ENCODE data around the gene CYYR1. TPM values are rescaled to one million over a fixed set of nuclear protein-coding genes. Genes with fewer than 3 reads are reported as not detected.

The CYYR1 gene
- total and polyA plus RNA-seq, 4 experiments from 2014 or later, result not detected

- ChIA-PET POLR2A (ENCODE audit: partially characterized antibody) (no interaction called here), CTCF (ENCODE audit: partially characterized antibody) (no interaction called here)
- no peaks in the 10 kb centered on the region for H3K36me3 ChIP-seq (ENCODE audit: insufficient read depth, low read length)
- Mint-ChIP-seq H3K36me3 (no peaks in the 10 kb centered on the region), H3K4me3 (no peak overlapping the region), H3K27me3 (peaks cover 0 to 4% of the 10 kb centered on the region in 2 donors), H3K9me3 (peaks cover 0 to 3% (median 0%) of the 10 kb centered on the region in 8 donors), H3K4me1 (no peaks in the 10 kb centered on the region), H3K27ac (no peak overlapping the region)
- DNase-seq, result no peak
- intact Hi-C loops (cut with micrococcal nuclease), result no loop called here
- H3K4me3 ChIP-seq (ENCODE audit: low read length in 2 of 2), result no peak overlapping the region
- no peaks in the 10 kb centered on the region for H3K4me1 ChIP-seq (ENCODE audit: insufficient read depth, low read length)
- H3K9me3 ChIP-seq (ENCODE audit: control insufficient read depth in 1 of 2, low read length in 2 of 2), result no peaks in the 10 kb centered on the region
- H3K27me3 ChIP-seq (ENCODE audit: insufficient read depth, low read length), result no peaks in the 10 kb centered on the region
- no peak overlapping the region for H3K27ac ChIP-seq (ENCODE audit: low read depth, low read length)
Observed at GRCh38 chr21:26443291-26443690, 129.8 kb downstream of the CYYR1 start.

DNA sequence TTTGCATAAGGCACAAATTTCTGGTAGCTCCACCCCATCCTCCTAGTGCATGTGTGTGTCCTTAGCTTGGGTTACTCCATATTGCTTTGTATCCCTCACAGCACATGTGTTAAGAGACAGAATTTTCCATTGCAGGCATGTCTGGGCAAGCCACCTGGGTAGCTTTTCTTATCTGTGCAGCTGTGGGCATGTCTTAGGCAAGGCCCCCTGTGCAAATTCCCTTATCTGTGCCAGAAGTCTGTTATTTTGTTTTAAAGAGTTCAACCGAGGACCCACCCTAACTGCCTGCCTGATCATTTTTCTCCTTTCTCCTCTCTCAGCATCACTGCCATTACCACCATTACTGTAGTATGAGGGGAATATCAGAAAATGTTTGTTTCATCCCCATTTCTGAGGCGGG, 131.9 kb downstream of the CYYR1 start:
- H3K27ac Mint-ChIP-seq, result no peak overlapping the region
- no peaks in the 10 kb centered on the region for H3K4me1 Mint-ChIP-seq
- no peaks in the 10 kb centered on the region for H3K36me3 Mint-ChIP-seq
- peaks cover 3 to 4% of the 10 kb centered on the region in 2 donors for H3K27me3 Mint-ChIP-seq
- ChIA-PET POLR2A (ENCODE audit: partially characterized antibody) (no interaction called here), CTCF (ENCODE audit: partially characterized antibody) (no interaction called here)
- peaks cover 0 to 5% (median 0%) of the 10 kb centered on the region in 8 donors for H3K9me3 Mint-ChIP-seq
- no peaks in the 10 kb centered on the region for H3K27me3 ChIP-seq (ENCODE audit: insufficient read depth, low read length)
- H3K4me3 Mint-ChIP-seq, result no peak overlapping the region
- no peak for DNase-seq
- no peaks in the 10 kb centered on the region for H3K9me3 ChIP-seq (ENCODE audit: control insufficient read depth in 1 of 2, low read length in 2 of 2)
- intact Hi-C loops (cut with micrococcal nuclease), result no loop called here
- no peaks in the 10 kb centered on the region for H3K36me3 ChIP-seq (ENCODE audit: insufficient read depth, low read length)
- H3K4me3 ChIP-seq (ENCODE audit: low read length in 2 of 2), result no peak overlapping the region
- H3K4me1 ChIP-seq (ENCODE audit: insufficient read depth, low read length), result no peaks in the 10 kb centered on the region
- no peak overlapping the region for H3K27ac ChIP-seq (ENCODE audit: low read depth, low read length)

- Histone ChIP-seq H3K4me3 (ENCODE audit: low read length in 2 of 2) (no peak overlapping the region), H3K27me3 (ENCODE audit: insufficient read depth, low read length) (no peaks in the 10 kb centered on the region), H3K36me3 (ENCODE audit: insufficient read depth, low read length) (no peaks in the 10 kb centered on the region), H3K27ac (ENCODE audit: low read depth, low read length) (no peak overlapping the region), H3K4me1 (ENCODE audit: insufficient read depth, low read length) (no peaks in the 10 kb centered on the region), H3K9me3 (ENCODE audit: control insufficient read depth in 1 of 2, low read length in 2 of 2) (no peaks in the 10 kb centered on the region)
- no peak for DNase-seq
- no peak overlapping the region for H3K4me3 Mint-ChIP-seq
- intact Hi-C loops (cut with micrococcal nuclease), result no loop called here
- peaks cover 0 to 5% (median 0%) of the 10 kb centered on the region in 8 donors for H3K9me3 Mint-ChIP-seq
- H3K36me3 Mint-ChIP-seq, result no peaks in the 10 kb centered on the region
- CTCF ChIA-PET (ENCODE audit: partially characterized antibody), result no interaction called here
- no peak overlapping the region for H3K27ac Mint-ChIP-seq
- POLR2A ChIA-PET (ENCODE audit: partially characterized antibody), result no interaction called here
- no peaks in the 10 kb centered on the region for H3K4me1 Mint-ChIP-seq
- peaks cover 3 to 4% of the 10 kb centered on the region in 2 donors for H3K27me3 Mint-ChIP-seq
Observed at GRCh38 chr21:26438976-26439375, 134.1 kb downstream of the CYYR1 start.

- Histone ChIP-seq H3K36me3 (ENCODE audit: insufficient read depth, low read length) (no peaks in the 10 kb centered on the region), H3K9me3 (ENCODE audit: control insufficient read depth in 1 of 2, low read length in 2 of 2) (no peaks in the 10 kb centered on the region), H3K27ac (ENCODE audit: low read depth, low read length) (no peak overlapping the region), H3K4me3 (ENCODE audit: low read length in 2 of 2) (no peak overlapping the region), H3K27me3 (ENCODE audit: insufficient read depth, low read length) (no peaks in the 10 kb centered on the region), H3K4me1 (ENCODE audit: insufficient read depth, low read length) (no peaks in the 10 kb centered on the region)
- Mint-ChIP-seq H3K4me3 (no peak overlapping the region), H3K9me3 (peaks cover 0 to 5% (median 0%) of the 10 kb centered on the region in 8 donors), H3K36me3 (no peaks in the 10 kb centered on the region), H3K27ac (peak overlapping the region in 1 of 7 donors; percentile 2), H3K27me3 (peaks cover 3 to 4% of the 10 kb centered on the region in 2 donors), H3K4me1 (no peaks in the 10 kb centered on the region)
- no peak for DNase-seq
- POLR2A ChIA-PET (ENCODE audit: partially characterized antibody), result no interaction called here
- CTCF ChIA-PET (ENCODE audit: partially characterized antibody), result no interaction called here
- intact Hi-C loops (cut with micrococcal nuclease), result no loop called here
Observed at GRCh38 chr21:26437326-26438009, 135.6 kb downstream of the CYYR1 start.

- Histone ChIP-seq H3K36me3 (ENCODE audit: insufficient read depth, low read length) (no peaks in the 10 kb centered on the region), H3K4me1 (ENCODE audit: insufficient read depth, low read length) (no peaks in the 10 kb centered on the region), H3K27ac (ENCODE audit: low read depth, low read length) (no peak overlapping the region), H3K9me3 (ENCODE audit: control insufficient read depth in 1 of 2, low read length in 2 of 2) (no peaks in the 10 kb centered on the region), H3K4me3 (ENCODE audit: low read length in 2 of 2) (no peak overlapping the region), H3K27me3 (ENCODE audit: insufficient read depth, low read length) (no peaks in the 10 kb centered on the region)
- no peak for DNase-seq
- intact Hi-C loops (cut with micrococcal nuclease), result no loop called here
- Mint-ChIP-seq H3K27me3 (peaks cover 0 to 3% of the 10 kb centered on the region in 2 donors), H3K4me1 (no peaks in the 10 kb centered on the region), H3K27ac (no peak overlapping the region), H3K4me3 (no peak overlapping the region), H3K36me3 (no peaks in the 10 kb centered on the region), H3K9me3 (peaks cover 0 to 4% (median 0%) of the 10 kb centered on the region in 8 donors)
- ChIA-PET CTCF (ENCODE audit: partially characterized antibody) (no interaction called here), POLR2A (ENCODE audit: partially characterized antibody) (no interaction called here)
Observed at GRCh38 chr21:26433386-26433785, 139.7 kb downstream of the CYYR1 start.

DNA sequence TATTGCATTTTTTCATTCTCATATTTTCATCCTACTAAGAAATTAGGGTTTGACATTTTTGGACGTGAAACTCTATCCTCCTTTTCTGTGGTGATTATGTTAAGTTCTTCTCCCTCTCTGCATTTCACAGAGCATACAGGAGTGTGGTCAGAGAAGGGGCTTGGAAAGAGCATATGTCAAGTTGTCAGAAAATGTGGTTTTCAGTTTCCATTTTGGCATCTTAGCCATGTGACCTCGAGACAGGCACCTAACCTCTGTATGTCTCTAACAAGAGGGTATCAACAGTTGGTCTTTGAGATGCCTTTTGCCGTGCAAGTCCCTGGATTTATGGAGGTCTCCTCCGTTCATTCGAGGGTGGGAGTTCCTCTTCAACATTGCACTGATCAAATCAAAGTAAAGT, 140.7 kb downstream of the CYYR1 start:
- no peaks in the 10 kb centered on the region for H3K27me3 ChIP-seq (ENCODE audit: insufficient read depth, low read length)
- Mint-ChIP-seq H3K4me3 (no peak overlapping the region), H3K4me1 (no peaks in the 10 kb centered on the region), H3K27ac (no peak overlapping the region), H3K36me3 (no peaks in the 10 kb centered on the region), H3K27me3 (no peaks in the 10 kb centered on the region), H3K9me3 (peaks cover 0 to 4% (median 0%) of the 10 kb centered on the region in 8 donors)
- no peak overlapping the region for H3K4me3 ChIP-seq (ENCODE audit: low read length in 2 of 2)
- H3K36me3 ChIP-seq (ENCODE audit: insufficient read depth, low read length), result no peaks in the 10 kb centered on the region
- H3K9me3 ChIP-seq (ENCODE audit: control insufficient read depth in 1 of 2, low read length in 2 of 2), result no peaks in the 10 kb centered on the region
- ChIA-PET CTCF (ENCODE audit: partially characterized antibody) (no interaction called here), POLR2A (ENCODE audit: partially characterized antibody) (no interaction called here)
- intact Hi-C loops (cut with micrococcal nuclease), result no loop called here
- DNase-seq, result no peak
- H3K4me1 ChIP-seq (ENCODE audit: insufficient read depth, low read length), result no peaks in the 10 kb centered on the region
- H3K27ac ChIP-seq (ENCODE audit: low read depth, low read length), result no peak overlapping the region

- peaks cover 0 to 3% (median 0%) of the 10 kb centered on the region in 8 donors for H3K9me3 Mint-ChIP-seq
- H3K27me3 Mint-ChIP-seq, result no peaks in the 10 kb centered on the region
- no peak overlapping the region for H3K27ac Mint-ChIP-seq
- no peaks in the 10 kb centered on the region for H3K36me3 Mint-ChIP-seq
- CTCF ChIA-PET (ENCODE audit: partially characterized antibody), result no interaction called here
- H3K27me3 ChIP-seq (ENCODE audit: insufficient read depth, low read length), result no peaks in the 10 kb centered on the region
- no peak for DNase-seq
- H3K4me3 ChIP-seq (ENCODE audit: low read length in 2 of 2), result no peak overlapping the region
- H3K9me3 ChIP-seq (ENCODE audit: control insufficient read depth in 1 of 2, low read length in 2 of 2), result no peaks in the 10 kb centered on the region
- H3K36me3 ChIP-seq (ENCODE audit: insufficient read depth, low read length), result no peaks in the 10 kb centered on the region
- POLR2A ChIA-PET (ENCODE audit: partially characterized antibody), result no interaction called here
- no peak overlapping the region for H3K4me3 Mint-ChIP-seq
- no peaks in the 10 kb centered on the region for H3K4me1 ChIP-seq (ENCODE audit: insufficient read depth, low read length)
- intact Hi-C loops (cut with micrococcal nuclease), result no loop called here
- H3K4me1 Mint-ChIP-seq, result no peaks in the 10 kb centered on the region
- no peak overlapping the region for H3K27ac ChIP-seq (ENCODE audit: low read depth, low read length)
Observed at GRCh38 chr21:26425576-26425975, 147.5 kb downstream of the CYYR1 start.

DNA sequence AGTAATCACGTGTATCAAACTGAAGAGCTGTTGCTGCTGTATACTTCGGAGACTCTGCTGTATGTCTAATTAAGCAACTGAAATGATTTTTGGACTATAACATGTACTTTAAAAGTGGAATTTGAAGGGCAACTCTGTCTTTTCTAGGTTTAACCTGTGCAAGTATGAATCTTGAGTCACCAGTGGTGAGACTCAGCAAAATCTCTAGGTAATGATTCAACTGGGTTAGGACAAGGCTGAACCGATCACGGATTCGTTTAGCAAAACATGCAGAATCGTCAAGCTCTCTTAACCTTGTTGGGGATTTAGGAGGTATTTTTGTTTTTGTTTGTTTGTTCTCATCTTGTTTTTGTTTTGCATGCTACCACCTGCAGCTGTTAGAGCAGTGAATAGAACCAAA, 149.6 kb downstream of the CYYR1 start:
- no peaks in the 10 kb centered on the region for H3K27me3 ChIP-seq (ENCODE audit: insufficient read depth, low read length)
- Mint-ChIP-seq H3K36me3 (no peaks in the 10 kb centered on the region), H3K27ac (no peak overlapping the region), H3K4me1 (no peaks in the 10 kb centered on the region), H3K9me3 (peaks cover 0 to 3% (median 0%) of the 10 kb centered on the region in 8 donors), H3K27me3 (no peaks in the 10 kb centered on the region), H3K4me3 (no peak overlapping the region)
- no peak overlapping the region for H3K4me3 ChIP-seq (ENCODE audit: low read length in 2 of 2)
- H3K9me3 ChIP-seq (ENCODE audit: control insufficient read depth in 1 of 2, low read length in 2 of 2), result no peaks in the 10 kb centered on the region
- intact Hi-C loops (cut with micrococcal nuclease), result no loop called here
- ChIA-PET CTCF (ENCODE audit: partially characterized antibody) (no interaction called here), POLR2A (ENCODE audit: partially characterized antibody) (no interaction called here)
- no peak overlapping the region for H3K27ac ChIP-seq (ENCODE audit: low read depth, low read length)
- H3K36me3 ChIP-seq (ENCODE audit: insufficient read depth, low read length), result no peaks in the 10 kb centered on the region
- no peak for DNase-seq
- no peaks in the 10 kb centered on the region for H3K4me1 ChIP-seq (ENCODE audit: insufficient read depth, low read length)

Data from CD4-positive, alpha-beta memory T cell (primary cell).